ENCODE data around the gene KCTD5.

GRCh38 chr16:2715519-2715918 lies 33.2 kb downstream of the KCTD5 start:
- TF ChIP-seq STAT1 (conservative IDR thresholded peaks at IDR 0.05) (no peak), POLR2A (IDR thresholded peaks at IDR 0.05; ENCODE audit: low read depth, low read length) (peak; percentile 49; the same call in 1 of the 2 replicates)

Data from GM12878 (cell line).